ENCODE data around the gene MKX. TPM values are rescaled to one million over a fixed set of nuclear protein-coding genes. Genes with fewer than 3 reads are reported as not detected.
A peak's percentile ranks its signal among the peaks of the same experiment; 100 is the strongest.

The MKX gene
- total RNA-seq, 2 donors from 2014 or later = 2.7 to 8.4 TPM

DNA sequence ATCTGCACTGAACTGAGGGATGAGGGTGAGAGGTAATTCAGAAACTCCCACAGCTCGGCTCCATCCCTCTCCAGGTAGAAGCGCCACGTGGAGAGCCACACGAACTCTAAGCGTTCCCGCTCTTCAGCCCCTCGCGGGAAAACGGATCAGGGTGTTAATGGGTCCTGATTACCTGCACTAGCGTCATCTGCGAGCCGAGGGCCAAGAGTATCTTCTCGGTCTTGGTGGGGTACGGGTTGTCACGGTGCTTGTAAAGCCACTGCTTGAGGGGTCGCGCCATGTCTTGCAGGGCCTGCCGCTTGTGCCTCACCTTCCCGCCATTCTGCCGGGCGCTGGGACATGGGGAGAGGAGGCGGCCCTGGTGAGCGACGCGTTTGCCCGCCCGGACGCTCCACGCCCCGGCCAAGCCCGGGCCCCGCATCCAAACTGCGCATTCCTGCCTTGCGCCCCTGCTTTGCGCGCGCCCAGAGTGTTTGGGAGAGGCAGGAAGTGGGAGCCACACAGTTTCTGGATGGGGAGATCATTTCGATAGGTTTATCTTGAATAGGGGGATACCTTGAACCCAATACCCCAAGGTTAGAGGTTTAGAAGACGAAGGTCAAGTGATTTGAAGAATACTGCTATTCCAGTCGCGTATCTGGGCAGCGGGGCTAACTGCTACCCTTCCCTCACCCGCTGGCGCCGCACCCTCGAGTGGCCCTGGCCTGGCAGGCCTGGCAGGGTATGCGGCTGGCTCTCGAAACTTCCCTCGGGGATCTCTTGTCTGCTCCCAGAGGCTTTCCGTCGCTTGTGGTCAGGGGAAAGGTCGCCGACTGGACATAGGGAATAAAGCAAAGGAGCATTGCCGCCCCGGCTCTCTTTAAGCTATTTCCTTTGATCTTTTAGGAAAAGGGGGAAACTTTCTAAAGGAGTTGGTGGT, 4.2 kb downstream of the MKX start:
- Histone ChIP-seq H3K27ac (peak overlapping the region; percentile 95 to 99), H3K36me3 (no peaks in the 10 kb centered on the region), H3K4me3 (peak overlapping the region; percentile 95), H3K4me1 (ENCODE audit: control insufficient read depth in 1 of 2, low read depth in 2 of 2) (peaks cover 5 to 31% of the 10 kb centered on the region in 2 donors), H3K9me3 (no peaks in the 10 kb centered on the region), H3K27me3 (replicated peaks; ENCODE audit: insufficient read depth) (no peaks in the 10 kb centered on the region)
- DNase-seq (ENCODE audit: low spot score) (no peak), ATAC-seq (ENCODE audit: insufficient number of reproducible peaks, low FRiP score, low read depth) (no peak)
- TF ChIP-seq CTCF (IDR thresholded peaks at IDR 0.05) = no peak

DNA sequence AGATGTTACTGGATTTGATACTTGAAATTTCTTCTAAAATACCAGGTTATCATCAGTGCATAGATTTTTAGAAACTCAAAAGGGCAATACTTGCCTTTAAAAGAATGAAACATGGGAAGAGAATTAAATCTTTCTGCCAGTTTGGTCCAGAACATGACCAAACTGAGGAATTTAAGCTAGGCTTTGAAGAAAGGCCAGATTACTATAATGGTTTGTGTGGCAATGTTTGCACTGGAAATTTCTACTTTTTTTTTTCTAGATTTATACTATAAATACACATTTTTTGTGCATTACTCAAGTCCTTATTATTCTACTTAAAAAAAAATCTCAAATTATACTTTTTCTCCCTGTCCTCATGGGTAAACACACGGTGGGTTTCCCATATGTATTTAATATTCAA, 9.2 kb downstream of the MKX start:
- no peak for DNase-seq (ENCODE audit: low spot score)
- H3K4me1 ChIP-seq (ENCODE audit: control insufficient read depth in 1 of 2, low read depth in 2 of 2) = peaks cover 10 to 15% of the 10 kb centered on the region in 2 donors
- ATAC-seq (ENCODE audit: insufficient number of reproducible peaks, low FRiP score, low read depth) = no peak
- no peak overlapping the region for H3K4me3 ChIP-seq
- H3K9me3 ChIP-seq = no peaks in the 10 kb centered on the region
- no peaks in the 10 kb centered on the region for H3K27me3 ChIP-seq (replicated peaks; ENCODE audit: insufficient read depth)
- peak overlapping the region; percentile 35 to 67 for H3K27ac ChIP-seq
- TF ChIP-seq CTCF (IDR thresholded peaks at IDR 0.05) = no peak
- H3K36me3 ChIP-seq = no peaks in the 10 kb centered on the region

DNA sequence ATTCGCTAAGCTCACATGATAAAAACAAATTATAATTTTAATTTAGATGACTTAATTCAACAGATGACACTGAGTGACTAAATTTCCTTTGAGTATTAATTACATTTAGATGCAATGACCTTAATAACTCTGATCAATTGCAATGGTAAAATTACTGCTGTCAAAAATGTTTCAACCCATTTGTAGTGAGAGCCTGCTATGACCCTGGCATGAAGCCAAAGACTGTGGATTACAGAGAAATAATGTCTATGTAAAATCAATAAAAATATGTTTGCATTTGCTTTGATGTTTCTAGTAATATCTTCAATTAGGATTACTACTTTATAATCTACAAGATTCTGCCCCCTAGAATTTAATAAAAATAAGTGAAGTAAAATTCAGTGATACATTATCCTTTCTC, 15.6 kb downstream of the MKX start:
- H3K9me3 ChIP-seq = no peaks in the 10 kb centered on the region

DNA sequence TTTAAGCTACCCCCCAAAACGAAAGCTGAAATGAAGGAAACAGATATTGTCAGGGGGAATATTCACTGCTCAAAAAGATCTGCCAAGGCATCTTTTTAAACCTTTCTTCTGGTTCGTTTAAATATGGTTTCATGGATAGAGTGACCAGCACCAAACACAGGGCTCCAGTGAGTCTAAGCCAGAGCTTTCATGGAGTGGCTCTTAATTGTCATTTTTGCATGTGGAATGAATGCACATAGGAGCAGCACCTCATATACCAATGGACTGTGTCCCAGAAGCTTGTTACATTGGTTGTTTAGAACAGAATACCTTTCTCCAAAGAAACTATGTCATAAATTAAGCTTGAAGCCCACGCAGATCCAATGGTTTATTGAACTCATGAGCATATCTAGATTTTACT, 17.3 kb downstream of the MKX start:
- peak overlapping the region; percentile 36 for H3K4me3 ChIP-seq
- H3K27ac ChIP-seq = peak overlapping the region; percentile 66 to 69

More for the DNA sequence above, 15.6 kb downstream of the MKX start:
- ATAC-seq (ENCODE audit: insufficient number of reproducible peaks, low FRiP score, low read depth) (no peak), DNase-seq (ENCODE audit: low spot score) (no peak)
- no peaks in the 10 kb centered on the region for H3K27me3 ChIP-seq (replicated peaks; ENCODE audit: insufficient read depth)
- no peak for TF ChIP-seq CTCF (IDR thresholded peaks at IDR 0.05)
- H3K27ac ChIP-seq = no peak overlapping the region
- no peak overlapping the region for H3K4me3 ChIP-seq
- peaks cover 11 to 44% of the 10 kb centered on the region in 2 donors for H3K4me1 ChIP-seq (ENCODE audit: control insufficient read depth in 1 of 2, low read depth in 2 of 2)
- H3K36me3 ChIP-seq = no peaks in the 10 kb centered on the region

More for the DNA sequence above, 17.3 kb downstream of the MKX start:
- ATAC-seq (ENCODE audit: insufficient number of reproducible peaks, low FRiP score, low read depth) = no peak
- no peak for DNase-seq (ENCODE audit: low spot score)
- H3K4me1 ChIP-seq (ENCODE audit: control insufficient read depth in 1 of 2, low read depth in 2 of 2) = peaks cover 21 to 59% of the 10 kb centered on the region in 2 donors
- no peaks in the 10 kb centered on the region for H3K9me3 ChIP-seq
- no peaks in the 10 kb centered on the region for H3K27me3 ChIP-seq (replicated peaks; ENCODE audit: insufficient read depth)
- no peaks in the 10 kb centered on the region for H3K36me3 ChIP-seq
- TF ChIP-seq CTCF (IDR thresholded peaks at IDR 0.05) = no peak

Measured in thoracic aorta (tissue), 2 donors.